RWPE1 (cell line): ENCODE results near the gene CAVIN1.
A peak's percentile ranks its signal among the peaks of the same experiment; 100 is the strongest.
"Not testable (repeated sequence)": the region's sequence is repeated elsewhere in the genome, so short reads cannot be mapped to it uniquely, and the experiment has no call there.

Experiments used
- CTCF ChIA-PET: fragments of 350-600 bp; sonication (Branson Sonifier 250); formaldehyde crosslinking; extraction: SDS; loops from one replicate; lab custom pipeline; 2021; lab: Yijun Ruan, JAX
- POLR2A ChIA-PET: fragments of 400-600 bp; formaldehyde crosslinking; extraction: SDS; loops from one replicate; lab custom pipeline; 2020; ENCODE audit warnings: antibody characterized with exemption; ENCODE audit not compliant: low non-redundant PET; lab: Yijun Ruan, JAX
- DNase-seq: peaks from one replicate; pipeline ENCODE4 v3.0.0; 2012; ENCODE audit warnings: low spot score
- H3K27ac ChIP-seq: fragments of 450-650 bp; 2 replicates; pipeline ENCODE4 v1.5.1; 2017
- CTCF ChIP-seq: fragments of 450-650 bp; conservative IDR thresholded peaks from 2 replicates; pipeline ENCODE4 v1.5.1; 2017; ENCODE audit warnings: low read depth, mild to moderate bottlenecking

Gene CAVIN1

GRCh38 chr17:42399948-42400843 is 22.9 kb downstream of the CAVIN1 start:
- CTCF ChIA-PET: no interaction called here
- H3K27ac ChIP-seq: peak overlapping the region; percentile 52
- POLR2A ChIA-PET: no interaction called here
- DNase-seq: no peak
- TF ChIP-seq CTCF: no peak

- no peak for DNase-seq
- H3K27ac ChIP-seq: peak overlapping the region; percentile 52
- ChIA-PET CTCF (interaction anchor here (0.7 kb wide), 1 partner anchor 171 kb away, joined by 5 read pairs; no protein-coding TSS in a partner anchor), POLR2A (interaction anchor here (0.6 kb wide), 1 partner anchor 32 kb away, joined by 3 read pairs; no protein-coding TSS in a partner anchor)
- no peak for TF ChIP-seq CTCF
These were observed 23.9 kb downstream of the CAVIN1 start for GRCh38 chr17:42399121-42399520.

- DNase-seq, CTCF ChIA-PET, H3K27ac ChIP-seq: not testable (repeated sequence)
- POLR2A ChIA-PET: interaction anchor here (0.5 kb wide), 1 partner anchor 665 kb away, joined by 3 read pairs; no protein-coding TSS in a partner anchor
These were observed 27.5 kb downstream of the CAVIN1 start for GRCh38 chr17:42395601-42396000.

- no peak for TF ChIP-seq CTCF
- DNase-seq: no peak
- ChIA-PET POLR2A (no interaction called here), CTCF (no interaction called here)
- no peak overlapping the region for H3K27ac ChIP-seq
These were observed 28.2 kb downstream of the CAVIN1 start for GRCh38 chr17:42394838-42395237.

GRCh38 chr17:42392692-42393415 is 30.2 kb downstream of the CAVIN1 start:
- no peak for DNase-seq
- no peak for TF ChIP-seq CTCF
- ChIA-PET POLR2A (no interaction called here), CTCF (no interaction called here)
- H3K27ac ChIP-seq: no peak overlapping the region

GRCh38 chr17:42391439-42391838 is 31.6 kb downstream of the CAVIN1 start:
- H3K27ac ChIP-seq, POLR2A ChIA-PET, DNase-seq, CTCF ChIA-PET: not testable (repeated sequence)

- CTCF ChIA-PET: interaction anchor here (0.5 to 0.7 kb wide), 2 partner anchors 47 to 58 kb away, joined by 3 read pairs; no protein-coding TSS in a partner anchor
- POLR2A ChIA-PET: no interaction called here
- TF ChIP-seq CTCF: no peak
- DNase-seq: no peak
- no peak overlapping the region for H3K27ac ChIP-seq
These were observed 33.2 kb downstream of the CAVIN1 start for GRCh38 chr17:42389899-42390298.
